GM12878 (cell line): Measurements from ENCODE around the gene BSN. TPM values are rescaled to one million over a fixed set of nuclear protein-coding genes. Genes with fewer than 3 reads are reported as not detected.

Source experiments
- ATAC-seq: fragments of 200-7000 bp; cut with Tn5 transposase; 3 replicates; pipeline ENCODE4 v1.9.1; 2020; ENCODE audit warnings: mild to moderate bottlenecking, moderate library complexity
- BruUV-seq: library from RNA; stranded (reverse); fragments of 400-500 nt; replicated peaks from 2 replicates; lab custom pipeline; 2021; lab: Mats Ljungman, UMichigan
- CTCF ChIA-PET: fragments of 300-600 bp; sonication (Branson Sonifier 250); formaldehyde crosslinking; extraction: SDS; loops from one replicate; lab custom pipeline; 2021; ENCODE audit warnings: inconsistent platforms; lab: Yijun Ruan, JAX
- POLR2A ChIA-PET: fragments of 350-600 bp; formaldehyde crosslinking; extraction: SDS; loops from one replicate; lab custom pipeline; 2021; ENCODE audit warnings: inconsistent platforms; lab: Charles Lee
- RAD21 ChIA-PET: fragments of 300-600 bp; sonication (Branson Sonifier 250); formaldehyde crosslinking; loops from one replicate; lab custom pipeline; 2023; ENCODE audit warnings: antibody characterized with exemption; ENCODE audit not compliant: unreplicated experiment; lab: Charles Lee
- SMC1A ChIA-PET: fragments of 300-600 bp; sonication (Branson Sonifier 250); formaldehyde crosslinking; loops from one replicate; lab custom pipeline; 2023; ENCODE audit not compliant: unreplicated experiment, uncharacterized antibody; lab: Charles Lee
- DNase-seq: peaks from one replicate; pipeline ENCODE4 v3.0.0-alpha.2; 2011; ENCODE audit warnings: low read depth, low spot score
- FAIRE-seq: peaks from 3 replicates; lab custom pipeline; 2011; peaks lifted over from hg19 to GRCh38; lab: Jason Lieb, UNC
- H2AFZ ChIP-seq: 2 replicates; pipeline ENCODE4 v1.6.0; 2011; ENCODE audit warnings: low read depth, low read length, control low read depth; ENCODE audit not compliant: control insufficient read depth
- H3K27ac ChIP-seq: 2 replicates; pipeline ENCODE4 v1.5.1; 2011; ENCODE audit warnings: control low read depth; ENCODE audit not compliant: control insufficient read depth, insufficient read depth
- H3K27me3 ChIP-seq, 2 experiments: replicated peaks in 1 of 2; 2 replicates each; pipeline versions ENCODE4 v1.6.0 to v1.6.1; 2011; ENCODE audit warnings: low read length in 1 of 2; ENCODE audit not compliant: control insufficient read depth in 2 of 2, insufficient read depth in 2 of 2
- H3K36me3 ChIP-seq, 2 experiments: 2 replicates each; pipeline ENCODE4 v1.5.1; 2011; ENCODE audit warnings: low read length in 1 of 2; ENCODE audit not compliant: control insufficient read depth in 2 of 2, insufficient read depth in 2 of 2
- H3K4me1 ChIP-seq: 2 replicates; pipeline ENCODE4 v1.6.1; 2011; ENCODE audit warnings: mild to moderate bottlenecking, low read length, moderate library complexity, mixed read lengths; ENCODE audit not compliant: control insufficient read depth, insufficient read depth
- H3K4me2 ChIP-seq: 2 replicates; pipeline ENCODE4 v1.6.0; 2011; ENCODE audit warnings: control low read depth; ENCODE audit not compliant: control insufficient read depth, insufficient read depth
- H3K4me3 ChIP-seq: fragments of 200-600 bp; sonication (generic); 2 replicates; pipeline ENCODE4 v1.5.1; 2016
- H3K79me2 ChIP-seq: 2 replicates; pipeline ENCODE4 v1.6.0; 2011; ENCODE audit warnings: low read length; ENCODE audit not compliant: control insufficient read depth, insufficient read depth
- H3K9ac ChIP-seq: 2 replicates; pipeline ENCODE4 v1.8.0; 2011; ENCODE audit warnings: low read length, control low read depth, mixed read lengths; ENCODE audit not compliant: control insufficient read depth, insufficient read depth
- H3K9me3 ChIP-seq: replicated peaks from 3 replicates; pipeline ENCODE4 v1.5.1; 2011; ENCODE audit warnings: mild to moderate bottlenecking, low read length; ENCODE audit not compliant: control insufficient read depth, insufficient read depth
- H4K20me1 ChIP-seq: 2 replicates; pipeline ENCODE4 v1.6.0; 2011; ENCODE audit not compliant: control insufficient read depth, insufficient read depth
- CHD2 ChIP-seq: IDR thresholded peaks from 2 replicates; pipeline ENCODE4 v1.6.1; 2011; ENCODE audit warnings: low read depth, low read length, improper control_type of control experiment, borderline replicate concordance
- ELK1 ChIP-seq: IDR thresholded peaks from 2 replicates; pipeline ENCODE4 v1.6.1; 2012; ENCODE audit warnings: low read depth, low read length, improper control_type of control experiment
- IRF3 ChIP-seq: fragments of 450-650 bp; IDR thresholded peaks from 2 replicates; pipeline ENCODE4 v1.6.1; 2014; ENCODE audit warnings: mild to moderate bottlenecking
- MYB ChIP-seq: fragments of 150-350 bp; IDR thresholded peaks from 2 replicates; pipeline ENCODE4 v1.6.1; 2014; ENCODE audit warnings: mild to moderate bottlenecking, low read depth, low read length, borderline replicate concordance
- NBN ChIP-seq: fragments of 450-650 bp; IDR thresholded peaks from 2 replicates; pipeline ENCODE4 v1.6.1; 2016
- NFYA ChIP-seq: IDR thresholded peaks from 2 replicates; pipeline ENCODE4 v1.6.1; 2011; ENCODE audit warnings: low read depth, mild to moderate bottlenecking, low read length, improper control_type of control experiment, borderline replicate concordance
- POLR2AphosphoS5 ChIP-seq: IDR thresholded peaks from 2 replicates; pipeline ENCODE4 v1.6.1; 2011; ENCODE audit warnings: mild to moderate bottlenecking, low read length, inconsistent platforms
- SIN3A ChIP-seq: IDR thresholded peaks from 2 replicates; pipeline ENCODE4 v1.6.1; 2012; ENCODE audit warnings: low read depth, low read length, improper control_type of control experiment
- SRF ChIP-seq, 2 experiments: IDR thresholded peaks; 2 replicates each; pipeline ENCODE4 v1.6.1; 2011; ENCODE audit warnings: low read depth in 2 of 2, low read length in 2 of 2, mild to moderate bottlenecking in 1 of 2, moderate library complexity in 1 of 2
- TCF7 ChIP-seq: IDR thresholded peaks from 2 replicates; pipeline ENCODE4 v1.6.1; 2014; ENCODE audit warnings: antibody characterized with exemption, borderline replicate concordance
- ZBTB11 ChIP-seq: fragments of 450-650 bp; formaldehyde crosslinking; IDR thresholded peaks from 2 replicates; pipeline ENCODE4 v1.5.0; 2022; ENCODE audit warnings: mild to moderate bottlenecking, missing genetic modification characterization
- WGBS: methylation state at CpG from one replicate; pipeline ENCODE4 v1.1.6; 2016; ENCODE audit warnings: low lambda C conversion rate; ENCODE audit not compliant: insufficient replicate concordance, insufficient coverage; ENCODE audit errors: missing lambda C conversion rate; 5-methylcytosine and 5-hydroxymethylcytosine counted together
- in situ Hi-C: fragments of 300-500 bp; cut with MboI; formaldehyde crosslinking; loops from 9 replicates; pipeline ENCODE4 v1.14.3; 2018; ENCODE audit warnings: mixed read lengths
- intact Hi-C: fragments of 100-400 bp; cut with micrococcal nuclease; formaldehyde crosslinking; loops from one replicate; pipeline ENCODE4 v1.14.2; 2022; ENCODE audit not compliant: unreplicated experiment
- polyA plus RNA-seq, 11 experiments: library from polyadenylated mRNA; depleted of rRNA in 4 of 11; unstranded in 6 of 11; stranded (reverse) in 5 of 11; fragments of >200 nt; fragmentation: Nextera tagmentation in 4 of 11; fragmentation: Illumina TruSeq in 1 of 11; extraction: Ambion mirVana in 4 of 11; extraction: Trizol in 1 of 11; gene quantifications; 1 replicate in 1 of 11; 2 replicates in 10 of 11; pipeline versions ENCODE4 v1.2.1 to v1.2.3, GENCODE V29; 2011 to 2016; ENCODE audit warnings: inconsistent platforms in 2 of 11, missing spikeins in 2 of 11, low read depth in 1 of 11
- total RNA-seq, 4 experiments: library from RNA; depleted of rRNA in 3 of 4; stranded (reverse); fragments of >200 nt in 3 of 4; fragmentation: Illumina TruSeq in 1 of 4; extraction: Trizol in 1 of 4; gene quantifications; 2 replicates each; pipeline versions ENCODE4 v1.2.1 to v1.2.3, GENCODE V29; 2013 to 2021
- TF ChIP-seq, protein P1 (sequence below): fragments of 150-350 bp; IDR thresholded peaks from 2 replicates; pipeline ENCODE4 v1.6.1; 2014; ENCODE audit warnings: mild to moderate bottlenecking, low read depth, low read length
- TF ChIP-seq, protein P2 (sequence below): IDR thresholded peaks from 2 replicates; pipeline ENCODE4 v1.6.1; 2012; ENCODE audit warnings: low read depth, low read length, improper control_type of control experiment

Gene BSN
- total and polyA plus RNA-seq, 10 of the 15 experiments (the other 5 are each of a cell fraction or from before 2014, with no cell fraction given): under 0.01 to 0.19 (median 0.05) TPM; not detected in 1

DNA sequence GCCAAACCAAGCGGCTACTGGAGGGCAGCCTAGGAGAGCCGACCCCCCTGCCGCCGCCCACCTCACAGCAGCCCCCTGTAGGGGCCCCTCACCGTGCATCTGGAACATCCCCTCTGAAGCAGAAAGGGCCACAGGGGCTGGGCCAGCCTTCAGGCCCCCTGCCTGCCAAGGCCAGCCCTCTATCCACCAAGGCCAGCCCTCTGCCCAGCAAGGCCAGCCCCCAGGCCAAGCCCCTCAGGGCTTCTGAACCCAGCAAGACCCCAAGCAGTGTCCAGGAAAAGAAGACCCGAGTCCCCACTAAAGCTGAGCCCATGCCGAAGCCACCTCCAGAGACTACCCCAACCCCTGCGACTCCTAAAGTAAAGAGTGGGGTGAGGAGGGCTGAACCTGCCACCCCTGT, 96.4 kb downstream of the BSN start:
- SMC1A ChIA-PET: no interaction called here
- H3K4me3 ChIP-seq: no peak overlapping the region

More for the DNA sequence above, 96.4 kb downstream of the BSN start:
- Histone ChIP-seq H3K4me2 (no peak overlapping the region), H3K79me2 (no peaks in the 10 kb centered on the region), H3K9ac (no peak overlapping the region), H3K36me3 (no peaks in the 10 kb centered on the region), H3K27ac (no peak overlapping the region), H4K20me1 (no peaks in the 10 kb centered on the region), H2AFZ (no peak overlapping the region), H3K4me1 (peaks cover 15% of the 10 kb centered on the region), H3K9me3 (no peaks in the 10 kb centered on the region), H3K27me3 (no peaks in the 10 kb centered on the region)
- in situ Hi-C loops: no loop called here
- 45% methylated on average over 8 of the region's 8 CpGs for WGBS
- FAIRE-seq: no peak
- RAD21 ChIA-PET: interaction anchor here (0.6 kb wide), 1 partner anchor 368 kb away, joined by 5 read pairs; no protein-coding TSS in a partner anchor
- intact Hi-C loops: no loop called here
- ATAC-seq: no peak
- no TSS peak for BruUV-seq
- POLR2A ChIA-PET: interaction anchor here (0.7 kb wide), 1 partner anchor 21 kb away, joined by 4 read pairs; no protein-coding TSS in a partner anchor
- TF ChIP-seq ELK1: no peak
- no peak for TF ChIP-seq ZBTB11
- TF ChIP-seq MYB: no peak
- no peak for TF ChIP-seq POLR2AphosphoS5
- TF ChIP-seq SRF (IDR thresholded peaks at IDR 0.05; ENCODE audit: low read depth in 2 of 2, low read length in 2 of 2): no peak
- TF ChIP-seq CHD2: no peak
- no peak for TF ChIP-seq NFYA
- no peak for TF ChIP-seq NBN
- TF ChIP-seq, protein P1, sequence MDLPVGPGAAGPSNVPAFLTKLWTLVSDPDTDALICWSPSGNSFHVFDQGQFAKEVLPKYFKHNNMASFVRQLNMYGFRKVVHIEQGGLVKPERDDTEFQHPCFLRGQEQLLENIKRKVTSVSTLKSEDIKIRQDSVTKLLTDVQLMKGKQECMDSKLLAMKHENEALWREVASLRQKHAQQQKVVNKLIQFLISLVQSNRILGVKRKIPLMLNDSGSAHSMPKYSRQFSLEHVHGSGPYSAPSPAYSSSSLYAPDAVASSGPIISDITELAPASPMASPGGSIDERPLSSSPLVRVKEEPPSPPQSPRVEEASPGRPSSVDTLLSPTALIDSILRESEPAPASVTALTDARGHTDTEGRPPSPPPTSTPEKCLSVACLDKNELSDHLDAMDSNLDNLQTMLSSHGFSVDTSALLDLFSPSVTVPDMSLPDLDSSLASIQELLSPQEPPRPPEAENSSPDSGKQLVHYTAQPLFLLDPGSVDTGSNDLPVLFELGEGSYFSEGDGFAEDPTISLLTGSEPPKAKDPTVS: no peak
- no peak for TF ChIP-seq SIN3A
- TF ChIP-seq, protein P2, sequence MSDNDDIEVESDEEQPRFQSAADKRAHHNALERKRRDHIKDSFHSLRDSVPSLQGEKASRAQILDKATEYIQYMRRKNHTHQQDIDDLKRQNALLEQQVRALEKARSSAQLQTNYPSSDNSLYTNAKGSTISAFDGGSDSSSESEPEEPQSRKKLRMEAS: no peak
- no peak for TF ChIP-seq IRF3
- TF ChIP-seq TCF7: no peak
- CTCF ChIA-PET: no interaction called here
- no peak for DNase-seq
